A673 (cell line): ENCODE results near the gene APBB2.

Source experiments
- CTCF ChIP-seq: fragments of 300-800, 200-600 bp; sonication (generic); conservative IDR thresholded peaks from 2 replicates; pipeline ENCODE4 v1.5.1; 2017; ENCODE audit warnings: low read depth, mild to moderate bottlenecking, antibody characterized with exemption, low read length, moderate library complexity, mixed read lengths
- EZH2 ChIP-seq: fragments of 200-600 bp; sonication (generic); IDR thresholded peaks from 2 replicates; pipeline ENCODE4 v1.6.1; 2017; ENCODE audit warnings: borderline replicate concordance, low read depth, mild to moderate bottlenecking, mixed read lengths, antibody characterized with exemption, low read length; ENCODE audit not compliant: poor library complexity, severe bottlenecking

GRCh38 chr4:40952217-40952616, 262.1 kb downstream of the APBB2 start:
- TF ChIP-seq CTCF (no peak), EZH2 (no peak)
